ENCODE measurements around the gene FGF19.

The FGF19 gene

GRCh38 chr11:69657456-69657910, 46.3 kb downstream of the FGF19 start:
- Histone ChIP-seq H3K27me3 (ENCODE audit: control insufficient read depth, insufficient read depth, low read length) (no peaks in the 10 kb centered on the region), H3K4me1 (ENCODE audit: control insufficient read depth, insufficient read depth, low read length) (no peaks in the 10 kb centered on the region), H3K4me2 (ENCODE audit: low read length) (no peak overlapping the region), H3K36me3 (ENCODE audit: insufficient read depth, low read length) (peaks cover 24% of the 10 kb centered on the region), H3K4me3 (ENCODE audit: low read length) (no peak overlapping the region), H3K9me3 (replicated peaks; ENCODE audit: low read length) (no peaks in the 10 kb centered on the region), H3K9ac (ENCODE audit: low read depth, low read length) (no peak overlapping the region)

- Histone ChIP-seq H3K4me3 (ENCODE audit: low read length) (no peak overlapping the region), H3K4me1 (ENCODE audit: control insufficient read depth, insufficient read depth, low read length) (no peaks in the 10 kb centered on the region), H3K36me3 (ENCODE audit: insufficient read depth, low read length) (peaks cover 30% of the 10 kb centered on the region), H3K27me3 (ENCODE audit: control insufficient read depth, insufficient read depth, low read length) (no peaks in the 10 kb centered on the region), H3K9me3 (replicated peaks; ENCODE audit: low read length) (no peaks in the 10 kb centered on the region), H3K9ac (ENCODE audit: low read depth, low read length) (no peak overlapping the region), H3K4me2 (ENCODE audit: low read length) (no peak overlapping the region)
These were observed 47.0 kb downstream of the FGF19 start for GRCh38 chr11:69656536-69657455.

GRCh38 chr11:69655479-69656428, 48.1 kb downstream of the FGF19 start:
- Histone ChIP-seq H3K36me3 (ENCODE audit: insufficient read depth, low read length) (peaks cover 41% of the 10 kb centered on the region), H3K9ac (ENCODE audit: low read depth, low read length) (no peak overlapping the region), H3K9me3 (replicated peaks; ENCODE audit: low read length) (no peaks in the 10 kb centered on the region), H3K27me3 (ENCODE audit: control insufficient read depth, insufficient read depth, low read length) (no peaks in the 10 kb centered on the region), H3K4me3 (ENCODE audit: low read length) (no peak overlapping the region), H3K4me1 (ENCODE audit: control insufficient read depth, insufficient read depth, low read length) (no peaks in the 10 kb centered on the region), H3K4me2 (ENCODE audit: low read length) (no peak overlapping the region)

DNA sequence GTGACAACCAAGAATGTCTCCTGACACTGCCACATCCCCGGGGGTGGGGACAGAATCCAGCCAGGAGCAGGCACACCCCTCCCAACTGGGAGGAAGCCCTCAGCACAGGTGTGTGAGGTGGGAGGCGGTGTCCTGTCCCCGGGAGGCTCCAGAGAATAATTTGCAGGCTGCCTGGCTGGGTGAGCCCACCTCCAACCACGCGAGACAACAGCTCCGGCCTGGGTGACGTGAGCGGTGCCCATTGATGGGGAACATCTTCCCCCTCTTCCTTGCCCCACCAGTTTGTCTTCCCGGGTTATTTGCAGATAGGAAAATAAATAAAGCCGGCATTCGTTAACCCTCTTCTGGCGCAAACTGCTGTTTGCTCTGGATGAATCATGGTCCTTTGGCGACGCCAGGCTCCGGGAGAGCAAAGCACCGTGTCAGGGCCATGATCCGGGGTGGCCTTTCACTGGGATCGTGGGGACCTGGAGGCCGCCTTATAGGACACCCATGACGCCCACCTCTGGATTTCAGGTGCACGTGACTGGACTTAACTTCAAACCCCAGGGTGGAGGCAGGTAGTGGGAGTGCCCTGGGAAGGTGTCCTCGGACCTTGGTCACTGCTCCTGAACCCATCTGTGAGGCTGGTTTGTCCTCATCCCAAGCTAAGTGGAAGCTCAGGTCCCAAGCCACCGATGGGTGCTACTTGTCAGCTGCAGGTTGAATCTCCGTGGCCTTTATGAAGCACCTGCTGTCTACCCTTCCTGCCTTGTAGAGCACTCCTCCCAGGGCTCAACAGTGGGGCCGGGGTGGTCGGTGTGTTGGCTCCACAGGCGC, 49.0 kb downstream of the FGF19 start:
- no peaks in the 10 kb centered on the region for H3K27me3 ChIP-seq (ENCODE audit: control insufficient read depth, insufficient read depth, low read length)
- H3K9me3 ChIP-seq (replicated peaks; ENCODE audit: low read length), result no peaks in the 10 kb centered on the region
- no peak overlapping the region for H3K4me2 ChIP-seq (ENCODE audit: low read length)
- no peak overlapping the region for H3K9ac ChIP-seq (ENCODE audit: low read depth, low read length)
- no peaks in the 10 kb centered on the region for H3K4me1 ChIP-seq (ENCODE audit: control insufficient read depth, insufficient read depth, low read length)
- no peak overlapping the region for H3K4me3 ChIP-seq (ENCODE audit: low read length)
- peaks cover 50% of the 10 kb centered on the region for H3K36me3 ChIP-seq (ENCODE audit: insufficient read depth, low read length)

DNA sequence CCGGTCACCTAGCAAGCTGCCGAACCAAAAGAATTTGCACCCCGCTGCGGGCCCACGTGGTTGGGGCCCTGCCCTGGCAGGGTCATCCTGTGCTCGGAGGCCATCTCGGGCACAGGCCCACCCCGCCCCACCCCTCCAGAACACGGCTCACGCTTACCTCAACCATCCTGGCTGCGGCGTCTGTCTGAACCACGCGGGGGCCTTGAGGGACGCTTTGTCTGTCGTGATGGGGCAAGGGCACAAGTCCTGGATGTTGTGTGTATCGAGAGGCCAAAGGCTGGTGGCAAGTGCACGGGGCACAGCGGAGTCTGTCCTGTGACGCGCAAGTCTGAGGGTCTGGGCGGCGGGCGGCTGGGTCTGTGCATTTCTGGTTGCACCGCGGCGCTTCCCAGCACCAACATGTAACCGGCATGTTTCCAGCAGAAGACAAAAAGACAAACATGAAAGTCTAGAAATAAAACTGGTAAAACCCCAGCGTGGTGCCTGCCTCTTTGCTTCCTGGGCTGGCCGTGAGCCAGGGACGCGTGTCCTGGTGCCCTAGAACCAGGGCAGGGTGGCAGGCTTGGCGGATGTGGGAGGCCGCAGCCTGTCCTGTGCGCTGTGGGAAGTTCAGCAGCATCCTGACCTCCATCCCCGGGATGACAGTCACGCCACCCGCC, 49.7 kb downstream of the FGF19 start:
- H3K4me3 ChIP-seq (ENCODE audit: low read length), result no peak overlapping the region
- no peak overlapping the region for H3K4me2 ChIP-seq (ENCODE audit: low read length)
- H3K4me1 ChIP-seq (ENCODE audit: control insufficient read depth, insufficient read depth, low read length), result no peaks in the 10 kb centered on the region
- no peaks in the 10 kb centered on the region for H3K27me3 ChIP-seq (ENCODE audit: control insufficient read depth, insufficient read depth, low read length)
- no peak overlapping the region for H3K9ac ChIP-seq (ENCODE audit: low read depth, low read length)
- no peaks in the 10 kb centered on the region for H3K9me3 ChIP-seq (replicated peaks; ENCODE audit: low read length)
- peaks cover 57% of the 10 kb centered on the region for H3K36me3 ChIP-seq (ENCODE audit: insufficient read depth, low read length)

DNA sequence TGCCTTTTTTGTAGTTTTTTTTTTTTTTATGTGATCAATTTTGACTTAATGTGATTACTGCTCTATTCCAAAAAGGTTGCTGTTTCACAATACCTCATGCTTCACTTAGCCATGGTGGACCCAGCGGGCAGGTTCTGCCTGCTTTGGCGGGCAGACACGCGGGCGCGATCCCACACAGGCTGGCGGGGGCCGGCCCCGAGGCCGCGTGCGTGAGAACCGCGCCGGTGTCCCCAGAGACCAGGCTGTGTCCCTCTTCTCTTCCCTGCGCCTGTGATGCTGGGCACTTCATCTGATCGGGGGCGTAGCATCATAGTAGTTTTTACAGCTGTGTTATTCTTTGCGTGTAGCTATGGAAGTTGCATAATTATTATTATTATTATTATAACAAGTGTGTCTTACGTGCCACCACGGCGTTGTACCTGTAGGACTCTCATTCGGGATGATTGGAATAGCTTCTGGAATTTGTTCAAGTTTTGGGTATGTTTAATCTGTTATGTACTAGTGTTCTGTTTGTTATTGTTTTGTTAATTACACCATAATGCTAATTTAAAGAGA, 50.3 kb downstream of the FGF19 start:
- peaks cover 64% of the 10 kb centered on the region for H3K36me3 ChIP-seq (ENCODE audit: insufficient read depth, low read length)
- H3K4me2 ChIP-seq (ENCODE audit: low read length), result no peak overlapping the region
- H3K9me3 ChIP-seq (replicated peaks; ENCODE audit: low read length), result no peaks in the 10 kb centered on the region
- no peaks in the 10 kb centered on the region for H3K27me3 ChIP-seq (ENCODE audit: control insufficient read depth, insufficient read depth, low read length)
- H3K4me3 ChIP-seq (ENCODE audit: low read length), result no peak overlapping the region
- H3K9ac ChIP-seq (ENCODE audit: low read depth, low read length), result no peak overlapping the region
- no peaks in the 10 kb centered on the region for H3K4me1 ChIP-seq (ENCODE audit: control insufficient read depth, insufficient read depth, low read length)

DNA sequence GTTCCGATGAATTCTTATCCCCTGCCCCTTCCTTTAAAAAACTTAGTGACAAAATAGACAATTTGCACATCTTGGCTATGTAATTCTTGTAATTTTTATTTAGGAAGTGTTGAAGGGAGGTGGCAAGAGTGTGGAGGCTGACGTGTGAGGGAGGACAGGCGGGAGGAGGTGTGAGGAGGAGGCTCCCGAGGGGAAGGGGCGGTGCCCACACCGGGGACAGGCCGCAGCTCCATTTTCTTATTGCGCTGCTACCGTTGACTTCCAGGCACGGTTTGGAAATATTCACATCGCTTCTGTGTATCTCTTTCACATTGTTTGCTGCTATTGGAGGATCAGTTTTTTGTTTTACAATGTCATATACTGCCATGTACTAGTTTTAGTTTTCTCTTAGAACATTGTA, 50.8 kb downstream of the FGF19 start:
- peaks cover 68% of the 10 kb centered on the region for H3K36me3 ChIP-seq (ENCODE audit: insufficient read depth, low read length)

GRCh38 chr11:69651834-69652620, 51.8 kb downstream of the FGF19 start:
- no peaks in the 10 kb centered on the region for H3K4me1 ChIP-seq (ENCODE audit: control insufficient read depth, insufficient read depth, low read length)
- peaks cover 78% of the 10 kb centered on the region for H3K36me3 ChIP-seq (ENCODE audit: insufficient read depth, low read length)
- H3K4me3 ChIP-seq (ENCODE audit: low read length), result no peak overlapping the region

More for the DNA sequence above, 50.8 kb downstream of the FGF19 start:
- Histone ChIP-seq H3K4me3 (ENCODE audit: low read length) (no peak overlapping the region), H3K9ac (ENCODE audit: low read depth, low read length) (no peak overlapping the region), H3K9me3 (replicated peaks; ENCODE audit: low read length) (no peaks in the 10 kb centered on the region), H3K4me1 (ENCODE audit: control insufficient read depth, insufficient read depth, low read length) (no peaks in the 10 kb centered on the region), H3K4me2 (ENCODE audit: low read length) (no peak overlapping the region), H3K27me3 (ENCODE audit: control insufficient read depth, insufficient read depth, low read length) (no peaks in the 10 kb centered on the region)

DNA sequence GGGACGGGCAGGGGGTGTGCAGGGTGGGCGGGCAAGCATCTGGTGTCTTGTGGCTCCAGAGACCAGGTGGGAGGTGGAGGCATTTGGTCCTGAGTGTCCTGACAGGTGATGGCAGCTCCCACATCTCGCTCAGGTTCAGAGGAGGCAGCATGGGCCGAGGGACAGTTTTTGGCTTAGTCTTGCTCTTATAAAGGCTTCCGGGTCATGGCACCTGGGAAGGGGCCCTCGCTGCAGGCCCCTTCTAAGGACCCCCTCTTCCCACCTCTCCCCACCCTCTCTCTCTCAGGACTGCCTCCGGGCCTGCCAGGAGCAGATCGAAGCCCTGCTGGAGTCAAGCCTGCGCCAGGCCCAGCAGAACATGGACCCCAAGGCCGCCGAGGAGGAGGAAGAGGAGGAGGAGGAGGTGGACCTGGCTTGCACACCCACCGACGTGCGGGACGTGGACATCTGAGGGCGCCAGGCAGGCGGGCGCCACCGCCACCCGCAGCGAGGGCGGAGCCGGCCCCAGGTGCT, 52.9 kb downstream of the FGF19 start:
- no peak overlapping the region for H3K4me3 ChIP-seq (ENCODE audit: low read length)
- no peaks in the 10 kb centered on the region for H3K27me3 ChIP-seq (ENCODE audit: control insufficient read depth, insufficient read depth, low read length)
- peaks cover 90% of the 10 kb centered on the region for H3K36me3 ChIP-seq (ENCODE audit: insufficient read depth, low read length)
- H3K4me1 ChIP-seq (ENCODE audit: control insufficient read depth, insufficient read depth, low read length), result peaks cover 3% of the 10 kb centered on the region
- H3K4me2 ChIP-seq (ENCODE audit: low read length), result no peak overlapping the region
- no peak overlapping the region for H3K9ac ChIP-seq (ENCODE audit: low read depth, low read length)
- no peaks in the 10 kb centered on the region for H3K9me3 ChIP-seq (replicated peaks; ENCODE audit: low read length)

More at GRCh38 chr11:69651834-69652620, 51.8 kb downstream of the FGF19 start:
- Histone ChIP-seq H3K9me3 (replicated peaks; ENCODE audit: low read length) (no peaks in the 10 kb centered on the region), H3K9ac (ENCODE audit: low read depth, low read length) (no peak overlapping the region), H3K4me2 (ENCODE audit: low read length) (no peak overlapping the region), H3K27me3 (ENCODE audit: control insufficient read depth, insufficient read depth, low read length) (no peaks in the 10 kb centered on the region)

Measured in skeletal muscle satellite cell (primary cell).